ENCODE results near the gene OSBPL3.

DNA sequence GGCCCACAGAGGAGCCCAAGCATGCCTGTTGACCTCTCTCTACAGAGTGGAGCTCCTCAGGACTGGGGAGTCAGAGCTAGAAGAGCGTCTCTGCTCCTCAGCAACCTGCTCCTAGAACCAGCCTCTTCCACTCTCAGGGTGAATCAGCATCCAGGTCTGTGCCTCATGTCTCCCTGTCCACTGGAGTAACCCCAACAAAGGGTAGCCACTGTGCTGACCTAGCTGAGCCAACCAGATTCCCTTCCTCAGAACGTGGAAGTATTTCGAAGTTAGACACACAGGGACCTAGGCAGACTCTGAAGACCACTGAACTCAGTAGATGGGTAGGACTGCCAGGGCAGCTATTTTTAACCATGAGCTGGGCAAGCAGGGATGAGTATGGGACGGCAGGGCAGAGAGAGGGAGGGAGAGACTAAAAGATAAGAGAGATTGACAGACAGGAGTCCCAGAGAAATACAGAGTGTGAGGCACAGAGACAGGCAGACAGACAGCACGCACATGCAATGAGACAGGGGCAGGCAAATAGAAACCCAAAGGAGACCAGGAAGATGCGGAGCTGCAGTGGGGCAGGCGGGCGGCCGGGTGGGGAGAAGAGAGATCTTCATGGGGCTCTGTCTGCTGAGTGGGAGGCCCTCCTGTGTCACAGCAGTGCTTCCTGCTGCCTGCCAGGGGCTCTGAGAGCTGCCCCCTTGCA is 56.7 kb downstream of the OSBPL3 start:
- TF ChIP-seq, protein P1, sequence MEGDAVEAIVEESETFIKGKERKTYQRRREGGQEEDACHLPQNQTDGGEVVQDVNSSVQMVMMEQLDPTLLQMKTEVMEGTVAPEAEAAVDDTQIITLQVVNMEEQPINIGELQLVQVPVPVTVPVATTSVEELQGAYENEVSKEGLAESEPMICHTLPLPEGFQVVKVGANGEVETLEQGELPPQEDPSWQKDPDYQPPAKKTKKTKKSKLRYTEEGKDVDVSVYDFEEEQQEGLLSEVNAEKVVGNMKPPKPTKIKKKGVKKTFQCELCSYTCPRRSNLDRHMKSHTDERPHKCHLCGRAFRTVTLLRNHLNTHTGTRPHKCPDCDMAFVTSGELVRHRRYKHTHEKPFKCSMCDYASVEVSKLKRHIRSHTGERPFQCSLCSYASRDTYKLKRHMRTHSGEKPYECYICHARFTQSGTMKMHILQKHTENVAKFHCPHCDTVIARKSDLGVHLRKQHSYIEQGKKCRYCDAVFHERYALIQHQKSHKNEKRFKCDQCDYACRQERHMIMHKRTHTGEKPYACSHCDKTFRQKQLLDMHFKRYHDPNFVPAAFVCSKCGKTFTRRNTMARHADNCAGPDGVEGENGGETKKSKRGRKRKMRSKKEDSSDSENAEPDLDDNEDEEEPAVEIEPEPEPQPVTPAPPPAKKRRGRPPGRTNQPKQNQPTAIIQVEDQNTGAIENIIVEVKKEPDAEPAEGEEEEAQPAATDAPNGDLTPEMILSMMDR (IDR thresholded peaks at IDR 0.05; ENCODE audit: insufficient read depth, low read length, poor library complexity, severe bottlenecking) = no peak
- TF ChIP-seq EZH2phosphoT487 (conservative IDR thresholded peaks at IDR 0.05; ENCODE audit: low read length) = no peak
